ENCODE results near the gene OSBPL6.
"Not testable (repeated sequence)": the region's sequence is repeated elsewhere in the genome, so short reads cannot be mapped to it uniquely, and the experiment has no call there.

OSBPL6 gene

DNA sequence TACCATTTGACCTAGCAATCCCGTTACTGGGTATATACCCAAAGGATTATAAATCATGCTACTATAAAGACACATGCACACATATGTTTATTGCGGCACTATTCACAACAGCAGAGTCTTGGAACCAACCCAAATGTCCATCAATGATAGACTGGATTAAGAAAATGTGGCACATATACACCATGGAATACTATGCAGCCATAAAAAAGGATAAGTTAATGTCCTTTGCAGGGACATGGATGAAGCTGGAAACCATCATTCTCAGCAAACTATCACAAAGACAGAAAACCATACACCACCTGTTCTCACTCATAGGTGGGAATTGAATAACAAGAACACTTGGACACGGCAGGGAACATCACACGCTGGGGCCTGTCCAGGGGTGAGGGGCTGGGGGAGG lies 163.4 kb downstream of the OSBPL6 start:
- not testable (repeated sequence) for DNase-seq (ENCODE audit: low read depth)

- DNase-seq (ENCODE audit: low read depth): no peak
Measured at GRCh38 chr2:178359192-178359912, 165.0 kb downstream of the OSBPL6 start.

DNA sequence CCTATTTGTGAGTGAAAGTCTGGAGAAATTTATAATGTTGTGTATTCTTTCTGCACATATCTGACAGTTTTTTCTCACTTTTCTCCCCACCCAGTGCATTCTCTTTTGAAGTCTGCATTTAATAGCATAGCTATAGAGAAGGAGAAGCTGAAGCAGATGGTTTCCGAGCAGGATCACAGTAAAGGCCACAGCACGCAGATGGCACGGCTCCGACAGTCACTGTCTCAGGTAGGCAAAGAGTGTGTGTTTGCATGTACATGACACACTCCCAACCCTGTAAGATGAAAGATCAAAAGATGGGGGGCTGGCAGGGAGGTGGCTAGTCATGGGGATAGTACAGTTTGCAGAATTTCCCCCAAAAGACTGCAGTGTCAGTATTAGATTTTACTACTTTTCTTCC lies 167.3 kb downstream of the OSBPL6 start:
- no peak for DNase-seq (ENCODE audit: low read depth)

- no peak for DNase-seq (ENCODE audit: low read depth)
Measured at GRCh38 chr2:178363252-178363651, 168.9 kb downstream of the OSBPL6 start.

DNA sequence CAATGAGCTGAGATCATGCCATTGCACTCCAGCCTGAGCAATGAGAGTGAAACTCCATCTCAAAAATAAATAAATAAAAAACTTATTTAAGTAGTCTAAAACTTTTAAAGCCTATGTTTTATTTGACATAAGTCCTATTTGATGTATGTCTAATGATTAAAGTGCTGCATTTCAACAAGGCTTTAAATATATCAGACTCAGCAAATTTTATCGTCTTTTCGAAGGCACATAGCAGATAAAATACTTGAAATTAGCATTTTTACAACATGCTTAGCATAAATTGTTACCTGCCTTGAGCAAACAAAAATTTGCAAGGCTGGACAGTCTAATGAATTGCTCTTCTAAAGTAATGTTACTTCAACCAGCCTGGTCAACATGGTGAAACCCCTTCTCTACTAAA lies 170.8 kb downstream of the OSBPL6 start:
- DNase-seq (ENCODE audit: low read depth): no peak

GRCh38 chr2:178366412-178366811 lies 172.1 kb downstream of the OSBPL6 start:
- DNase-seq (ENCODE audit: low read depth): no peak

DNA sequence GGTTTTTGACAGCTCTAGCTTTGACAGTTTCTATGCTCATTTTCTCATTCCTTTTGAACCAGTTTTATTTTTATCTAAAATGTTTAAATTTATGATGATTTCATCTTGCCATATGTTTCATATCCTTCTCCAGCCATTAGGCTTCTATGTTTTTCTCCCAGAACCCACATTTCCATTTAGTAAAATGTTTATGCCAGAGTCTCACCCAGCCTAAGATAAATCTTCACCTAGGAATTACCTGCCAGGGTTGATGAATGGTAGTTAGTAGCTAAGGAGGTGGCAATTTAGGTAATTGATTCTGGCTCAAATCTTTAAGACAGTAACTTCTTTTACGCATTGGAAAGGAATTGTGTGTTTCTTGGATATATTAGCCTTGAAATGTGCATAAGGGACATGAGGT lies 173.0 kb downstream of the OSBPL6 start:
- DNase-seq (ENCODE audit: low read depth): no peak

- no peak for DNase-seq (ENCODE audit: low read depth)
Measured at GRCh38 chr2:178374865-178375264, 180.6 kb downstream of the OSBPL6 start.

DNA sequence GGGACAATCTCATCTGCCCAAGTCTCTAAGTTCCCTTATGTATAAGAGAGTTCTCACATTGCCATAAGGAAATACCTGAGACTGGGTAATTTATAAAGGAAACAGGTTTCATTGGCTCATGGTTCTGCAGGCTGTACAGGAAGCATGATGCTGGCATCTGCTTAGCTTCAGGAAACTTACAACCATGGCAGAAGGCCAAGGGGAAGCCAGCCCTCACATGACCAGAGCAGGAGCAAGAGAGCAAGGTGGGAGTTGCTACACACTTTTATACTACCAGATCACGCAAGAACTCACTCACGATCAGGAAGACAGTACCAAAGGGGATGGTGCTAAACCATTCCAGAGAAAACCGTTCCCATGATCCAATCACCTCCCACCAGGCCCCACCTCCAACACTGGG lies 182.7 kb downstream of the OSBPL6 start:
- no peak for DNase-seq (ENCODE audit: low read depth)

GRCh38 chr2:178379162-178380004 lies 185.1 kb downstream of the OSBPL6 start:
- DNase-seq (ENCODE audit: low read depth): no peak

GRCh38 chr2:178380763-178381162 lies 186.5 kb downstream of the OSBPL6 start:
- no peak for DNase-seq (ENCODE audit: low read depth)

GRCh38 chr2:178383718-178384117 lies 189.4 kb downstream of the OSBPL6 start:
- no peak for DNase-seq (ENCODE audit: low read depth)

GRCh38 chr2:178385595-178386148 lies 191.4 kb downstream of the OSBPL6 start:
- no peak for DNase-seq (ENCODE audit: low read depth)

DNA sequence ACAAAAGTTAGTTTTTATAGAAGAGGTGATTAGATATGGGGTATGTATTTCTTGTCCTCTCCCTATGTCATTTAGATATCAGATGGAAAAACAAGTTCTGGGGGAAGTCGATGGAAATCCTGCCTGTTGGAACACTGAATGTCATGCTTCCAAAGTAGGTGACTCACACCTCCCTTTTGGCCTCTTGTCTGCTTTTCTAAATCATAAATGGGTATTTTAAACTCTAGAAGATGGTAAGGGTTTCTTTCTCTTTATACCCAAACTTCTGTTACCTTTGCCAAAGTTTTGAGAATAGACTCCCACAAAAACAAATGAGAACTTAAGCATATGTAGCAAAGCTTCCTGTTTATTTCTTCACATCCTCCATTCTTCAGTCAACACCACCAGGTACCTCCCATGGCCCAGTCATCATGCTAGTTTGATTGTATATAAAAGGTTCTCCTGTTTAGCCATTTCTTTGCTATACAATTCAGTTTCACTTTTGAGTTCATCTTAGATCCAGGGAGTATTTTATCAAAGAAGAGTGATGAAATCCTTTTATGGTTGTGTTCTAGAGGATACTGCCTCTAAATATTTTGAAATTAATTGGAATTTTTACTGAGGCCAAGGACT lies 192.8 kb downstream of the OSBPL6 start:
- DNase-seq (ENCODE audit: low read depth): no peak

- DNase-seq (ENCODE audit: low read depth): no peak
Measured at GRCh38 chr2:178388287-178388686, 194.0 kb downstream of the OSBPL6 start.

DNA sequence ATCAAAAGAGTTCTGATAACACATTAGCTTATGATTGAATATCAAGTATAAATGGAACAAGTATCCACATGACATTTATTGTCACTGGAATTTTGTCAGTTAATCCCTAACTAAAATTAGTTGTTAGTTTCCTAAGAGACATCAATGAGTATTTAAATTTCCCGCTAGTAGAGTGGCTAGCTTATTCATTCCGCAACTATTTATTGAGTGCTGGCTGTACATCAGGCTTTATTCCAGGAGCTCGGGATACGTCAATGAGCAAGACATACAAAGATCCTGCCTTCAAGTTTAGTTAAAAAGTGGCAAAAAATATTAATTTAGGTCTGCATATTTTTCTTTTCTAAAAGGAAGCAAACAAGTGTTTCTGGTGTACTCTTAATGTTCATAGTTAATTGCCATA lies 197.4 kb downstream of the OSBPL6 start:
- DNase-seq (ENCODE audit: low read depth): no peak

GRCh38 chr2:178392215-178392614 lies 197.9 kb downstream of the OSBPL6 start:
- no peak for DNase-seq (ENCODE audit: low read depth)

DNA sequence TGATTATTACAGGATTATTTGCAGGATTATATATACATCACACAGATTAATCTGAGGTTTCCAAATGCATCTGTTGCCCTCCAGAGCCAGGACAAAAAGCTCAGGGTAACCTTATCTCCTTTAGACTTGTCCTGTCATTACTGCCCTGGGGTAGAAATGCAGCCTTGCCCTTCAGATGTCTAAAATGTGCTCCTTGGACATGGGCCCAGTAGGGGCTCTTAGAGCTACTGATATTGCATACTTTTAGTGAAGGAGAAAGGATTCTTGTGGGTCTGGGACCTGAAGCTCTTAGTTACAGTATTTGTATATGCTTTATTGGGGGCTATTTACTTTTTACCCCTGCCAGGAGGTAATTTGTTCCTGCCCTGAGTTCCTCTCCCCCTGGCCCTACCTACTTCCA lies 200.5 kb downstream of the OSBPL6 start:
- DNase-seq (ENCODE audit: low read depth): no peak

GRCh38 chr2:178395295-178395694 lies 201.0 kb downstream of the OSBPL6 start:
- no peak for DNase-seq (ENCODE audit: low read depth)

DNA sequence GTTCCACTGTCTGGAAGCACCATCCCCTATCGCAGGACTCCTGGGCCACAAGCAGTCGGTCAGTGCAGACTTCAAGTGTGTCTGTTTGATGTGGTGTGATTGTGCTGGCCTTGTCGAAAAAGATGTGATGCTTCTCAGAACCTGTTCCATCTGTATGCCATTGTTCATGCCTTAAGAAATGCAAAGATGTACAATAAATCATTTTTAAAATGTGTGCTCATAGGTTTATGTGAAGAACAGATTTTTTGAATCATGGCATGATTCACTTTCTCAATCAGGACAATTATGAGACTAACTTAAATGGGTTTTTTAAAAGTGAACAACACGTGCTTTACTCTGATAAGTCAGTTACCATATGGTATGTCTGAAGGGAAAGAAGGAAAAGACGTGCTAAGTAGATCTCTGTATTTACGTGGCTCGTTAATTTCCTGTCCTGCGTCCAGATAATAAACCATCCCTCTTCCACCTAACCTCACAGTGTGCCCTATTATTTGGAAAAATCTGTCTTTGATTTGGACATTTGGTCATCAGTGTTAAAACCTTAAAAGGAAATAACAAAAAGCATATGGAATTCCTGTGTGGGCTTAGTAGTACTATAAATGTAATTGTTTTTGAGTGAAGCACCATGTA lies 201.7 kb downstream of the OSBPL6 start:
- DNase-seq (ENCODE audit: low read depth): no peak

GRCh38 chr2:178397002-178397605 lies 202.8 kb downstream of the OSBPL6 start:
- no peak for DNase-seq (ENCODE audit: low read depth)

DNA sequence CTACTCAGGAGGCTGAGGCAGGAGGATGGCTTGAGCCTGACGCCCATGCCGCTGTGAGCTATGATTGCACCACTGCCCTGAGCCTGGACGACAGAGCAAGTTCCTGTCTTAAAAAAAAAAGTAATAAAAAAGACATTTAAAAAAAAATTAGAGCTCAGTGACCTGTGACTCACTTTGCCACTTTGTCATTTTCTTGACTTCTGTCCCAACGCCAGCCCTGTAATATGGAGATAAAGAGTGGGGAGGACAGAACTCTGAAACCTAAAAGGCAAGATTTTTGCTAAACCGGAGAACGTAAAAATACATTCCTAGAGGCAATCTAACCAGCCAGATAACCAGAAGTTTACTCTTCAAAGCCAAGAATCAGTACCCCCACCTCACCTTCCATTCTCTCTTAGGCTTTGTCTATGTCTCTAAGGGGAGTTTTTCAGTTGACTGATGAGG lies 207.7 kb downstream of the OSBPL6 start:
- no peak for DNase-seq (ENCODE audit: low read depth)
